SU-DHL-6 (cell line): ENCODE data around the gene RRP9.

ENCODE experiments used
- H2AFZ ChIP-seq: fragments of 200-600 bp; sonication (generic); 2 replicates; pipeline ENCODE4 v1.6.1; 2014; ENCODE audit warnings: low read depth, mild to moderate bottlenecking, moderate library complexity, mixed read lengths, antibody characterized with exemption, low read length; ENCODE audit not compliant: severe bottlenecking
- H3F3A ChIP-seq: fragments of 200-600 bp; shearing (Covaris generic); 2 replicates; pipeline ENCODE4 v1.6.0; 2016; ENCODE audit warnings: antibody characterized with exemption, mild to moderate bottlenecking; ENCODE audit not compliant: insufficient read depth
- H3K27ac ChIP-seq: fragments of 200-600 bp; sonication (generic); 2 replicates; pipeline ENCODE4 v1.5.1; 2016; ENCODE audit warnings: low read depth, mild to moderate bottlenecking, low read length, moderate library complexity, mixed read lengths
- H3K27me3 ChIP-seq: fragments of 200-600 bp; sonication (generic), shearing (Covaris generic); 2 replicates; pipeline ENCODE4 v1.6.0; 2014; ENCODE audit warnings: mild to moderate bottlenecking, low read length
- H3K36me3 ChIP-seq: fragments of 200-600 bp; sonication (generic); 2 replicates; pipeline ENCODE4 v1.6.1; 2014; ENCODE audit warnings: mild to moderate bottlenecking, low read length, mixed read lengths
- H3K4me2 ChIP-seq: fragments of 300-600, 200-600 bp; shearing (Covaris generic), sonication (generic); 2 replicates; pipeline ENCODE4 v1.6.0; 2014; ENCODE audit warnings: low read length, low read depth, mild to moderate bottlenecking; ENCODE audit not compliant: poor library complexity, severe bottlenecking
- H3K4me3 ChIP-seq: fragments of 200-600 bp; sonication (generic); 2 replicates; pipeline ENCODE4 v1.5.1; 2014; ENCODE audit warnings: antibody characterized with exemption, low read length, mild to moderate bottlenecking, mixed read lengths; ENCODE audit not compliant: insufficient read depth, poor library complexity, severe bottlenecking
- H3K79me2 ChIP-seq: fragments of 200-600 bp; sonication (generic); 2 replicates; pipeline ENCODE4 v1.6.1; 2014; ENCODE audit warnings: mild to moderate bottlenecking, low read length, moderate library complexity; ENCODE audit not compliant: insufficient read depth
- H3K9ac ChIP-seq: fragments of 200-600 bp; sonication (generic); 2 replicates; pipeline ENCODE4 v1.7.0; 2014; ENCODE audit warnings: mild to moderate bottlenecking, low read length
- H3K9me2 ChIP-seq: fragments of 200-600 bp; sonication (generic); replicated peaks from 2 replicates; pipeline ENCODE4 v1.6.1; 2014; ENCODE audit warnings: low read length; ENCODE audit not compliant: insufficient read depth
- H3K9me3 ChIP-seq: fragments of 200-600 bp; sonication (generic); 2 replicates; pipeline ENCODE4 v1.6.1; 2014; ENCODE audit warnings: low read length, mixed read lengths; ENCODE audit not compliant: insufficient read depth
- H4K20me1 ChIP-seq: fragments of 200-600 bp; sonication (generic); 2 replicates; pipeline ENCODE4 v1.6.1; 2014; ENCODE audit warnings: low read depth, mild to moderate bottlenecking, antibody characterized with exemption, low read length, moderate library complexity, mixed read lengths
- CTCF ChIP-seq: fragments of 200-600 bp; sonication (generic); IDR thresholded peaks from one replicate; pipeline ENCODE4 v1.5.1; 2017; ENCODE audit warnings: antibody characterized with exemption, mild to moderate bottlenecking, low read length, moderate library complexity; ENCODE audit not compliant: insufficient read depth, poor library complexity, severe bottlenecking
- EZH2phosphoT487 ChIP-seq: fragments of 200-600 bp; sonication (generic), shearing (Covaris generic); conservative IDR thresholded peaks from 2 replicates; pipeline ENCODE4 v1.6.1; 2018; ENCODE audit warnings: mild to moderate bottlenecking, antibody characterized with exemption, low read length, moderate library complexity, mixed read lengths

The RRP9 gene

GRCh38 chr3:51984269-51984647, 42.6 kb upstream of the RRP9 start:
- Histone ChIP-seq H3K4me2 (peak overlapping the region; percentile 82), H3K36me3 (no peaks in the 10 kb centered on the region), H3K79me2 (peaks cover 7% of the 10 kb centered on the region; the same call in 1 of the 2 replicates), H3K9ac (no peak overlapping the region), H3F3A (peaks cover 15% of the 10 kb centered on the region), H3K27ac (peak overlapping the region; percentile 43), H3K27me3 (no peaks in the 10 kb centered on the region), H4K20me1 (no peaks in the 10 kb centered on the region), H3K9me3 (no peaks in the 10 kb centered on the region), H3K9me2 (no peaks in the 10 kb centered on the region), H3K4me3 (no peak overlapping the region), H2AFZ (no peak overlapping the region)
- no peak for TF ChIP-seq EZH2phosphoT487
- TF ChIP-seq CTCF = no peak

GRCh38 chr3:51983578-51984268, 42.0 kb upstream of the RRP9 start:
- H3K27ac ChIP-seq = peak overlapping the region; percentile 71
- peak overlapping the region; percentile 82 for H3K4me2 ChIP-seq
- H2AFZ ChIP-seq = peak overlapping the region; percentile 56
- H3K27me3 ChIP-seq = no peaks in the 10 kb centered on the region
- peaks cover 15% of the 10 kb centered on the region for H3F3A ChIP-seq
- peak overlapping the region; percentile 71 for H3K9ac ChIP-seq
- H4K20me1 ChIP-seq = no peaks in the 10 kb centered on the region
- TF ChIP-seq EZH2phosphoT487 (no peak), CTCF (no peak)
- no peaks in the 10 kb centered on the region for H3K9me3 ChIP-seq
- H3K9me2 ChIP-seq = no peaks in the 10 kb centered on the region
- H3K4me3 ChIP-seq = peak overlapping the region; percentile 75
- no peaks in the 10 kb centered on the region for H3K36me3 ChIP-seq
- peaks cover 7% of the 10 kb centered on the region; the same call in 1 of the 2 replicates for H3K79me2 ChIP-seq

GRCh38 chr3:51982838-51983577, 41.3 kb upstream of the RRP9 start, which contains the start of gene ACY1:
Gene ACY1 (plus strand): TSS chr3:51983535. CDS start chr3:51984065, 530 bp downstream.
- Histone ChIP-seq H3K79me2 (peaks cover 7% of the 10 kb centered on the region; the same call in 1 of the 2 replicates), H3F3A (peaks cover 15% of the 10 kb centered on the region), H3K9me2 (no peaks in the 10 kb centered on the region), H3K36me3 (no peaks in the 10 kb centered on the region), H3K9me3 (no peaks in the 10 kb centered on the region), H3K27me3 (no peaks in the 10 kb centered on the region), H4K20me1 (no peaks in the 10 kb centered on the region), H2AFZ (peak within 1 kb of the TSS; percentile 56), H3K9ac (peak within 1 kb of the TSS; percentile 71), H3K4me2 (peak within 1 kb of the TSS; percentile 82), H3K27ac (peak within 1 kb of the TSS; percentile 71), H3K4me3 (peak within 1 kb of the TSS; percentile 75)
- no peak for TF ChIP-seq CTCF
